G401 (cell line): ENCODE results near the gene OR52A1. TPM values are rescaled to one million over a fixed set of nuclear protein-coding genes. Genes with fewer than 3 reads are reported as not detected.

Experiments
- DNase-seq: peaks from one replicate; pipeline ENCODE4 v3.0.0-alpha.2; 2015; ENCODE audit warnings: low spot score
- in situ Hi-C: cut with HindIII; loops from 2 replicates; pipeline ENCODE4 v1.10.0; 2016; ENCODE audit warnings: low sequenced_read_pairs, mixed read lengths
- total RNA-seq: library from RNA; depleted of rRNA; stranded (reverse); fragments of >200 nt; shearing (Covaris generic); gene quantifications from 2 replicates; pipeline ENCODE4 v1.2.3, GENCODE V29; 2014; rRNA removed

The OR52A1 gene
- total RNA-seq, 1 experiment from 2014 or later = not detected

DNA sequence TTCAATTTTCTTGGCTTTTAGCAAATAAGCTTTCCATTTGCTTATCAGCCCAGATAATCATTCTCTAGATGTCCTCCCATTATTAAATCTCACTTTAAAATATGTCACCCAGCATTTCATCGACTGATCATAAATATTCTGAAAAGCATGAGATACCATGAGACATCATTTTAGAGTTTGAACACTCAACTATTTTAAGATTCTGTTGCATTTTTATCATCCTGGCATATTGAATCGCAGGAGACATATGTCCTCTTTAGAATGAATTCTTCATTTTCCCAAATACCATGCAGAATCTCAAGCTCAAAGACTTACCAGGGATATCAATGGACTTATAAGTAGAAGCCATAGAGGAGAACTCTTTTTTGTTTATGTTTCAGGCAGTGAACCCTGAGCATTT lies 16.6 kb downstream of the OR52A1 start, which contains the start of gene OR52A5:
Gene OR52A5, minus strand, starts transcription at position 361 of the 400 bp plus-strand sequence. CDS start 5,714 bp downstream, outside the sequence.
- no peak for DNase-seq
- in situ Hi-C loops = no loop called here

DNA sequence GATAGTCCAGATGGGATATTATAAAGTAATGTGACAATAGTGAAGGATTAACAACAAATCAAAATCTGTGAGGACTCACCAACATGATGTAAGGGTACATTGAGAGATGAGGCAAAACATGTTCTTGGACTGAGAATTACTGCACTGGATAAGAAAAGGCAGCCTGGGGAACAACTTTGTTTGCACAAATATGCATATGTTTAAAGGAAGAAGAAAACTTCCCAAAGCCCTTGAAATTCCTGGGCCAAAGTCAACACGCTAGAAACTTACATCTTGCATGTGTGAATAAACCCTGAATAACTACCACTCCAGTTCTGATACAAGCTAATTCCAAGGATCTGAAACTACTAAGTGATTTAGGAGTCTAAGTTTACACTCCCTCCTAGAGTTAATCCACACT lies 17.5 kb downstream of the OR52A1 start:
- in situ Hi-C loops = no loop called here
- no peak for DNase-seq

- in situ Hi-C loops = no loop called here
- peak; percentile 97 for DNase-seq
These were observed 18.3 kb downstream of the OR52A1 start for GRCh38 chr11:5136261-5136660.

DNA sequence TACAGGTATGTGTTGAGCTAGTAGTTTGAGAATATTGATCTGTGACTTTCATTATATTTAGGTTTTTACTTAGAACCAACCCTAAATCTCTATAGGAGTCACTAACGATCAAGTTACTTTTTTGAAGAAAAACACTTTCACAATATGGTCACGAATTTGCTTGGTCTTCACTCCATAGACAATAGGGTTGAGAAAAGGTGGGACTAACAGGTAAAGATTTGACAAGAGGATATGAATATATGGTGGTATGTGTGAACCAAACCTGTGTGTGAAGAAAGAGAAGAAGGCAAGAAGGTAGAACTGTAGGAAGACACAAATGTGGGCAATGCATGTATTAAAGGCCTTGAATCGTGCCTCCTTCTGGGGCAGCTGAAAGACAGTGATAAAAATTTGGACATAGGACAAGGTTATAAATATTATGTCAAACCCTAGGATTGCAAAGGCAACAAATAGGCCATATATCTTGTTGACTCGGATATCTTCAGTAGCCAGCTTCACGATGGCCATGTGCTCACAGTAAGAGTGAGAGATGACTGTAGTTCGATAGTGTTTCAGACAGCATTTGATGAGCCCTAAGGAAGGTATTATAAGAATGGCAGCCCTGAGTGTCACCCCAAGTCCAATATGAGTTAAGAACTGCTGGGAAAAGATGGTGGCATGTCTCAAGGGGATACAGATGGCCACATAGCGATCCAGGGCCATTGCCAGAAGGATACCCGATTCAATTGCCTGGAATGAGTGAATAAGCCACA lies 22.8 kb downstream of the OR52A1 start:
- no peak for DNase-seq
- in situ Hi-C loops = no loop called here

DNA sequence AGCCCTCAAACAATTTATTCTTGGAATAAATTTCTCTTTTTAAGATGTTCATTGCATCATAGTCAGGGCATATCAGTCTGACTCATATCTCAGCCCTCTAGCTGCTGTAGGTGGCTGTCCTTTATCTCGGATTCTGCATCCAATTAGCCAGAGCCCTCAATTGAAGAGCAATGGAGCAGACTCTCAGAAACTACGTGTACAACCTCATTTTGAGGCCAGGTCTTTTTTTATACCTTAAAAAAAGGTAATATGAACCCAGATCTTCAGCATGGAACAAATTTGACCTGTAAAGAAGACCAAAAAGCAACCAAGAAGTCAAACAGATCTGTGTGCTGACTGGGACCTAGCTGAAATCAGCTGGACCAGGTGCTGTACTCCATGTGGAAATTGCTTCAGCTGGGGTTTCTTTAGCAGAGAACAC lies 25.1 kb downstream of the OR52A1 start:
- DNase-seq = no peak
- in situ Hi-C loops = no loop called here

DNA sequence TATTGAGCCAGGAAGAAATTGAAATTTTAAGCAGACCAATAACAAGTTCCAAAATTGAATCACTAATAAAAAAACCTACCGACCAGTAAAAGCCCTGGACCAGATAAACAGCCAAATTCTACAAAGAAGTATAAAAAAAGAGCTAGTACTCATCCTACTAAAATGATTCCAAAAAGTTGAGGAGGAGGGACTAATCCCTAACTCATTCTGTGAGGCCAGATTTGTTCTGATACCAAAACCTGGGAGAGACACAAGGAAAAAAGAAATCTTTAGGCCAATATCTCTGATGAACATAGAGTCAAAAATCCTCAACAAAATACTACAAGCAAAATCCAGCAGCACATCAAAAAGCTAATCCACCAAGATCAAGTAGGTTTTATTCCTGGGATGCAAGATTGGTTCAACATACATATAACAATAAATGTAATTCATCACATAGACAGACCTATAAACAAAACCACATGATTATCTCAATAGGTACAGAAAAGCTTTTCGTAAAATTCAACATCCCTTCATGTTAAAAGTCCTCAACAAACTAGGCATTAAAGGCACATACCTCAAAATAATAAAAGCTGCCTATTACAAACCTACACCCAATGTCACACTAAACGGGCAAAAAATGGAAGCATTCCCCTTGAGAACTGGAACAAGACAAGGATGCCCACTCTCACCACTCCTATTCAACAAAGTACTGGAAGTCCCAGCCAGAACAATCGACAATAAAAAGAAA lies 29.5 kb downstream of the OR52A1 start:
- in situ Hi-C loops = no loop called here
- DNase-seq = peak; percentile 24

DNA sequence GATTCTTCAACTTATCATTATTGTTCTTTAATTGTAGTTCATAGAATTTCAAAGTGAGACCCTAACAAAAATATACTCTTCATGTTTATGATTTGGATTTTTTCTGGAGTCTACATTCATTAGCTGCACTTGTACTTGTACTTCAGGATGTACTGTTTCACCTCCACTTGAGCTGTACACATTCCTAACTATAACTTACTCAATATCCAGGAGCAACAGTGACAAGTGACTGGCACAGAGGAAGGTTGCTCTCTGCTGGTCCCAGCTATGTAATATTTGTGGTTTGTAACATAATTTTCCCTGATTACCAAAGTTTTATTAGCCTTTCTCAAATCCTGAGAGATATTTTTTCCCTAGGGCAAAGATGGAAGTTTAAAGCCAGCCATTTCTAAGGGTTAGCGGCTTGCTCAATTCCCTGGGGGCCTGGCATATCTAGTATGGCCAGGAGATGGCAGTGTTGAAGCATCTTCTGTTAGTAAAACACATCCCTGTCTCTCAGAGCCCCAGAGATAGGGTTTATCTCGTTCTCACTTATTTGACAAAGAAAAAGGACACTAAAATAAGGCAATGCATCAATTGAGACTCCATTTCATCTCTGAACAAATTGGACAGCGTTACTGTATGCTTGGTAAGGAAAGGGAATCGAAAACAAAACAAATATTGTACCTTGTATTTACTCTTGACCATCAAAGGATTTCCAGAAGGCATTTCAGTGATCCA lies 30.6 kb downstream of the OR52A1 start:
- in situ Hi-C loops = no loop called here
- DNase-seq = peak; percentile 87

DNA sequence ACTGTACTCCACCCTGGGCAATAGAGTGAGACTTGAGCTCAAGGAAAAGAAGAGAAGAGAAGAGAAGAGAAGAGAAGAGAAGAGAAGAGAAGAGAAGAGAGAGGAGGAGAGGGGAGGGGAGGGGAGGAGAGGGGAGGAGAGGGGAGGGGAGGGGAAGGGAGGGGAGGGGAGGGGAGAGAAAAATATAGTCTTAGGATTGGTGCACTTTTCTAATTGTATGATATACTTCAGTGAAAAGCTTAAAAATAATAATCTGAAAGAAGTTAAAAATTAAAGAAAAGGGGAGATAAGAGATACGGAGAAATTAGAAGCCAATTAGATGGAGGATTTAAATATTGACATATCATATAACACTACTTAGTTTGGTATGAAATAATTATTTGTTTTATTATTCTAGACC lies 35.7 kb downstream of the OR52A1 start:
- in situ Hi-C loops = no loop called here
- DNase-seq = no peak

GRCh38 chr11:5117588-5117987 lies 37.0 kb downstream of the OR52A1 start:
- in situ Hi-C loops = no loop called here
- no peak for DNase-seq

DNA sequence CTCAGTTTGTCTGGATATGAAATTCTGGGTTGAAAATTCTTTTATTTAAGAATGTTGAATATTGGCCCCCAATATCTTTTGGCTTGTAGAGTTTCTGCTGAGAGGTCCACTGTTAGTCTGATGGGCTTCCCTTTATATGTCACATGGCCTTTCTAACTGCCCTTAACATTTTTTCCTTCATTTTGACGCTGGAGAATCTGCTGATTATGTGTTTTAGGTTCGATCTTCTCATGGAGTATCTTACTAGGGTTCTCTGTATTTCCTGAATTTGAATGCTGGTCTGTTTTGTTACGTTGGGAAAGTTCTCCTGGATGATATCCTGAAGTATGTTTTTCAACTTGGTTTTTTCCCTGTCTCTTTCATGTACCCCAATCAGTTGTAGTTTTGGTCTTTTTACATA lies 39.2 kb downstream of the OR52A1 start:
- no peak for DNase-seq
- in situ Hi-C loops = no loop called here

- DNase-seq = no peak
- in situ Hi-C loops = no loop called here
These were observed 47.3 kb downstream of the OR52A1 start for GRCh38 chr11:5107285-5107684.

DNA sequence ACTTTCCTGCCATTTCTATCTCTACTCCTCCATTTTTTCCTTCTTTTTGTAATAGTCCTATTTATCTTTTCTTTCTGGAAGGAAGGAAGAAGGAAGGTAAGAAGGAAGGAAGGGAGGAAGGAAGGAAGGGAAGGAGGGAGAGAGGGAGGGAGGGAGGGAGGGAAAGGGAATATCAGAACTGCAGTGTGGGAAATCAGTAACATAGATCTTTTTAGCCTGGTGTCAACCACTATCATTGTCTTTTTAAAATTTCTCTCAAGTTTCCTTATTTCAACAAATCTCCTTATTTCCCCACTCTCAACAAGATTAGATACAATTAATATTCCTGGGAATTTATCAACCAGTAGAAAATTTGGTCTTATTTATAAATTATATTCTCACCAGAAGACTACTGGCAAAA lies 51.5 kb downstream of the OR52A1 start:
- DNase-seq = no peak
- in situ Hi-C loops = no loop called here

- in situ Hi-C loops = no loop called here
- no peak for DNase-seq
These were observed 52.3 kb downstream of the OR52A1 start for GRCh38 chr11:5102246-5102645.

DNA sequence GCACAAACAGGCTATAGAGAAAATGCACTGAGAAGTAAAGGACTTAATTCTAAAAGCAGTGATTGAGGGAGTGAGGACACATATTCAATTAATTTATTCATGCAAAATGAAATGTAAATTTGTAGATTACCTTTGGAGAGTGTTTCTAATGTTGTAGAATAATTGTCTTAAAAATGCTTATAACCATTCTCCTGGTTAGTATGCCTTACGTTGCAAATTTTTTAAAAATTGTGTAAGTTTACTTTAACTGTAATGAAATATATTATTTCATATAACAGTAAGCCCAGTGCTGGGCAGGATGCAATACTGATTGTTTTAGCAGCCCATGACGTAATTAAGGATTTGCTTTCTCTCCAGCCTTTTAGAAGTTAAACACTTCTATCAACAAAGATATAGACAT lies 58.5 kb downstream of the OR52A1 start:
- DNase-seq = no peak
- in situ Hi-C loops = no loop called here

Other genes starting within 250 kb of the OR52A1 start
- gene OR51G2, start 235.4 kb downstream of the OR52A1 start, total RNA-seq = not detected in 2 replicates
- not detected in 2 replicates for gene OR51G1, start 230.4 kb downstream of the OR52A1 start, total RNA-seq
- not detected in 2 replicates for gene OR51A4, start 207.2 kb downstream of the OR52A1 start, total RNA-seq
- gene OR51A2, start 199.0 kb downstream of the OR52A1 start, total RNA-seq = not detected in 2 replicates
- not detected in 2 replicates for gene OR51L1, start 159.9 kb downstream of the OR52A1 start, total RNA-seq
- gene OR52J3, start 108.2 kb downstream of the OR52A1 start, total RNA-seq = not detected in 2 replicates
- not detected in 2 replicates for gene OR52E2, start 95.1 kb downstream of the OR52A1 start, total RNA-seq
- not detected in 2 replicates for gene OR52E1, start 85.2 kb downstream of the OR52A1 start, total RNA-seq
- gene OR52A5, start 16.4 kb downstream of the OR52A1 start, total RNA-seq = not detected in 2 replicates
- gene OR51V1, start 45.9 kb upstream of the OR52A1 start, total RNA-seq = not detected in 2 replicates
- gene HBB, start 72.3 kb upstream of the OR52A1 start, total RNA-seq = not detected in 2 replicates
- gene HBD, start 79.7 kb upstream of the OR52A1 start, total RNA-seq = not detected in 2 replicates
- gene HBG1, start 95.1 kb upstream of the OR52A1 start, total RNA-seq = not detected in 2 replicates
- gene HBG2, start 100.0 kb upstream of the OR52A1 start, total RNA-seq = not detected in 2 replicates
- gene HBE1, start 115.2 kb upstream of the OR52A1 start, total RNA-seq = not detected in 2 replicates
- gene OR51B4, start 147.2 kb upstream of the OR52A1 start, total RNA-seq = not detected in 2 replicates
- gene OR51B2, start 169.5 kb upstream of the OR52A1 start, total RNA-seq = not detected in 2 replicates
- not detected in 2 replicates for gene OR51B5, start 188.8 kb upstream of the OR52A1 start, total RNA-seq
- gene OR51B6, start 196.8 kb upstream of the OR52A1 start, total RNA-seq = not detected in 2 replicates
- not detected in 2 replicates for gene OR51M1, start 229.1 kb upstream of the OR52A1 start, total RNA-seq